Kidney (tissue), 14 donors: ENCODE results near the gene ANKRD31. TPM values are rescaled to one million over a fixed set of nuclear protein-coding genes. Genes with fewer than 3 reads are reported as not detected.

Experiments used
- DNase-seq, 5 donors: peaks; one replicate each; pipeline ENCODE4 v3.0.0-alpha.2; 2013 to 2020
- FAIRE-seq: peaks from 2 replicates; lab custom pipeline; 2012; peaks lifted over from hg19 to GRCh38; lab: Jason Lieb, UNC
- H3K27ac ChIP-seq, 2 donors: one replicate each; pipeline ENCODE4 v1.7.0; 2013; ENCODE audit warnings: low read depth in 2 of 2, low read length in 2 of 2, inconsistent platforms in 1 of 2
- H3K27me3 ChIP-seq: one replicate; pipeline ENCODE4 v1.7.1; 2013; ENCODE audit warnings: low read length, inconsistent platforms; ENCODE audit not compliant: control insufficient read depth, insufficient read depth
- H3K36me3 ChIP-seq, 3 donors: one replicate each; pipeline versions ENCODE4 v1.7.0 to v1.7.1; 2013; ENCODE audit warnings: low read length in 3 of 3, control low read depth in 1 of 3, inconsistent platforms in 1 of 3; ENCODE audit not compliant: insufficient read depth in 3 of 3, control insufficient read depth in 2 of 3
- H3K4me1 ChIP-seq, 3 donors: one replicate each; pipeline versions ENCODE4 v1.7.0 to v1.7.1; 2013; ENCODE audit warnings: low read length in 3 of 3, inconsistent platforms in 1 of 3, low read depth in 1 of 3; ENCODE audit not compliant: control insufficient read depth in 2 of 3, insufficient read depth in 2 of 3
- H3K4me3 ChIP-seq, 3 donors: one replicate each; pipeline versions ENCODE4 v1.7.0 to v1.8.1; 2013; ENCODE audit warnings: low read length in 3 of 3, control low read depth in 1 of 3, inconsistent platforms in 1 of 3
- H3K9ac ChIP-seq, 3 donors: one replicate each; pipeline versions ENCODE4 v1.7.0 to v1.7.1; 2013; ENCODE audit warnings: low read length in 3 of 3, control low read depth in 1 of 3, inconsistent platforms in 1 of 3
- H3K9me3 ChIP-seq, 3 donors: one replicate each; pipeline versions ENCODE4 v1.7.0 to v1.7.1; 2013; ENCODE audit warnings: low read length in 3 of 3, control low read depth in 1 of 3, inconsistent platforms in 1 of 3; ENCODE audit not compliant: control insufficient read depth in 2 of 3, insufficient read depth in 1 of 3
- intact Hi-C: fragments of 100-400 bp; cut with DNase I; formaldehyde crosslinking; loops from one replicate; pipeline ENCODE4 v1.11.1; 2022
- polyA plus RNA-seq: library from polyadenylated mRNA; stranded (reverse); fragments of 350-450 nt; fragmentation: Illumina TruSeq; extraction: RNeasy Lipid Tissue Mini Kit (QIAGEN cat#74804); gene quantifications from one replicate; pipeline ENCODE4 v1.2.3, GENCODE V29; 2014; ENCODE audit warnings: low read depth, low replicate concordance; ENCODE audit not compliant: insufficient read depth
- total RNA-seq: library from RNA; stranded (reverse); fragmentation: NEBNext Ultra II Directional; extraction: Animal tissue kit (Norgen Biotek cat#: 25700); gene quantifications from one replicate; pipeline ENCODE4 v1.2.1, GENCODE V29; 2021
- TF ChIP-seq, protein P1 (sequence below): IDR thresholded peaks from 3 replicates; pipeline ENCODE4 v1.5.1; 2012; ENCODE audit warnings: mild to moderate bottlenecking, moderate library complexity, borderline replicate concordance; ENCODE audit not compliant: insufficient read depth; ENCODE audit errors: extremely low read depth
- donor health status: control.
- donor health status: control.
- donor health status: control.
- donor health status: control.
- donor health status: control.
- donor health status: DM: yes; HTN: yes; CAD: no.
- donor health status: Normal renal cell carcinoma (clear cell type).

Gene ANKRD31
- total and polyA plus RNA-seq, 2 donors from 2014 or later: 0.17 to 0.38 TPM

DNA sequence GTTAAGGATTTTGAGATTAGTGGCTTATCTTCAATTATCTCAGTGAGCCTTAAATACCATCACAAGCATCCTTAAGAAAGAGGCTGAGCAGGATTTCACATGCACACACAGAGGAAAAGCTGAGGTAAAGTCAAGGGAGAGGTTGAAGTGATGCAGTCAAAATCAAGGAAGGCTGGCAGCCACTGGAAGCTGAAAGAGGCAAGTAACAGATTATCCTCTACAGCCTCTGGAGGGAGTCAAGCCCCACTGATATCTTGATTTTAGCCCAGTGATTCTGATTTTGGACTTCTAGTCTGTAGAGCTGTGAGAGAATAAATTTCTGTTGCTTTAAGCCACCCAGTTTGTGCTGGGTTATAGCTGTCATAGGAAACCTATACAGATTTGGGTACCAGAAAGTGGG, 80.1 kb downstream of the ANKRD31 start:
- no peaks in the 10 kb centered on the region for H3K27me3 ChIP-seq
- TF ChIP-seq, protein P1, sequence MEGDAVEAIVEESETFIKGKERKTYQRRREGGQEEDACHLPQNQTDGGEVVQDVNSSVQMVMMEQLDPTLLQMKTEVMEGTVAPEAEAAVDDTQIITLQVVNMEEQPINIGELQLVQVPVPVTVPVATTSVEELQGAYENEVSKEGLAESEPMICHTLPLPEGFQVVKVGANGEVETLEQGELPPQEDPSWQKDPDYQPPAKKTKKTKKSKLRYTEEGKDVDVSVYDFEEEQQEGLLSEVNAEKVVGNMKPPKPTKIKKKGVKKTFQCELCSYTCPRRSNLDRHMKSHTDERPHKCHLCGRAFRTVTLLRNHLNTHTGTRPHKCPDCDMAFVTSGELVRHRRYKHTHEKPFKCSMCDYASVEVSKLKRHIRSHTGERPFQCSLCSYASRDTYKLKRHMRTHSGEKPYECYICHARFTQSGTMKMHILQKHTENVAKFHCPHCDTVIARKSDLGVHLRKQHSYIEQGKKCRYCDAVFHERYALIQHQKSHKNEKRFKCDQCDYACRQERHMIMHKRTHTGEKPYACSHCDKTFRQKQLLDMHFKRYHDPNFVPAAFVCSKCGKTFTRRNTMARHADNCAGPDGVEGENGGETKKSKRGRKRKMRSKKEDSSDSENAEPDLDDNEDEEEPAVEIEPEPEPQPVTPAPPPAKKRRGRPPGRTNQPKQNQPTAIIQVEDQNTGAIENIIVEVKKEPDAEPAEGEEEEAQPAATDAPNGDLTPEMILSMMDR: no peak
- no peak overlapping the region for H3K27ac ChIP-seq
- H3K9ac ChIP-seq: no peak overlapping the region
- H3K4me1 ChIP-seq: no peaks in the 10 kb centered on the region
- no peaks in the 10 kb centered on the region for H3K36me3 ChIP-seq
- intact Hi-C loops: no loop called here
- FAIRE-seq (no peak), DNase-seq (peak in 2 of 5 donors; percentile 3 to 9)
- H3K4me3 ChIP-seq: no peak overlapping the region
- H3K9me3 ChIP-seq: peaks cover 0 to 10% (median 0%) of the 10 kb centered on the region in 3 donors

DNA sequence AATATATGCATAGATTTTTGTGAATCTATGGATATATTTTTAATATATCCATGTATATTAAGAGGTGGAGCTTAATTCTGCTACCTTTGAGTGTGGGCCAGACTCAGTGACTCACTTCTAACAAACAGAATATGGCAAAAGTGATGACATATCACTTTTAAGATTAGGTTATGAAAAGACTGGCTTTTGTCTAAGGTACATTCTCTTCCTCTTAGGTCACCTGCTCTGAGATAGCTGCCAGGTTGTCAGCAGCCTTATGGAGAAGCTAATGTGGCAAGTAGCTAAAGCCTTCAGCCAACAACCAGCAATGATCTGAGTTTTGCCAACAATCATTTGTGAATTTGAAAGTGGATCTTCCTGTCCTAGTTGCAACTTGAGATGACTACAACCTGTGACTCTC, 83.8 kb downstream of the ANKRD31 start:
- TF ChIP-seq, protein P1: no peak
- Histone ChIP-seq H3K27me3 (no peaks in the 10 kb centered on the region), H3K9ac (no peak overlapping the region), H3K36me3 (no peaks in the 10 kb centered on the region), H3K4me1 (no peaks in the 10 kb centered on the region), H3K4me3 (no peak overlapping the region), H3K9me3 (no peaks in the 10 kb centered on the region), H3K27ac (no peak overlapping the region)
- no peak for FAIRE-seq
- DNase-seq: no peak
- intact Hi-C loops: no loop called here

- TF ChIP-seq, protein P1: no peak
- H3K36me3 ChIP-seq: no peaks in the 10 kb centered on the region
- H3K9ac ChIP-seq: no peak overlapping the region
- intact Hi-C loops: no loop called here
- H3K4me3 ChIP-seq: no peak overlapping the region
- H3K27ac ChIP-seq: no peak overlapping the region
- H3K4me1 ChIP-seq: no peaks in the 10 kb centered on the region
- DNase-seq (no peak), FAIRE-seq (no peak)
- H3K27me3 ChIP-seq: no peaks in the 10 kb centered on the region
- H3K9me3 ChIP-seq: no peaks in the 10 kb centered on the region
Measured at GRCh38 chr5:75148051-75148450, 88.6 kb downstream of the ANKRD31 start.

DNA sequence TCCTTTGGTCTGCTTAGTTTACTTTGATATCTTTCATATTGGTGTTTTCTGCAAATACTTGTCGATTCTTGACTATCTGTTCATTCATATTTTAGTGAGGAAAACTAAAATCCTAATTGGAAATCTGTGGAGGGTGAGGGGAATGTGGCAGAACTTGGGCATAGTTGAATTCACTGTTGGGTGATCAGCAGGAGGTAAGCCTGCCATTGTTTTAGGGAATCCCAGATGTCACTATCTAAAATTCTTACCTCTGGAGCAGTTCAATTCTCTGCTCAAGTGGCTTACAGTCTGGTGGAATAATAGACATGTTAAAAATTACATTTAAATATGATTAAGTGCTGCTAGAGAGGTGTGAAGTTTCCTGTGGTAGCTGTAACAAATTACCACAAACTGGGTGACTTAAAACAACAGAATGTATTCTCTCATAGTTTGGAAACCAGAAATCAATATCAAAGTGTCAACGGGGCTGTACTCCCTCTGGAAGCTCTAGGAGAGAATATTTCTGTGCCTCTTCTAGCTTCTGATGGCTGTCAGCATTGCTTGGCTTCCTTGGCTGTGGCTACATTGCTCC, 94.0 kb downstream of the ANKRD31 start:
- Histone ChIP-seq H3K9me3 (no peaks in the 10 kb centered on the region), H3K27me3 (no peaks in the 10 kb centered on the region), H3K27ac (no peak overlapping the region), H3K4me1 (no peaks in the 10 kb centered on the region), H3K36me3 (no peaks in the 10 kb centered on the region), H3K4me3 (no peak overlapping the region), H3K9ac (no peak overlapping the region)
- no peak for FAIRE-seq
- DNase-seq: no peak
- TF ChIP-seq, protein P1: no peak
- intact Hi-C loops: no loop called here
